PFSK-1 (cell line): ENCODE results near the gene ZSCAN5A.

Experiments used
- FOXP2 ChIP-seq: optimal IDR thresholded peaks from 2 replicates; pipeline ENCODE3; 2011; ENCODE audit warnings: borderline replicate concordance, control low read depth, inconsistent platforms; ENCODE audit not compliant: insufficient read depth; ENCODE audit errors: extremely low read length, extremely low read depth
- POLR2AphosphoS5 ChIP-seq: IDR thresholded peaks from 2 replicates; pipeline ENCODE4 v1.6.1; 2012; ENCODE audit warnings: low read depth, mild to moderate bottlenecking, control low read depth, low read length, moderate library complexity
- REST ChIP-seq, 2 experiments: IDR thresholded peaks; 2 replicates each; pipeline versions ENCODE4 v1.6.1 to v1.8.0; 2011 to 2012; ENCODE audit warnings: low read depth in 2 of 2, low read length in 2 of 2, control low read depth in 1 of 2, inconsistent platforms in 1 of 2, mild to moderate bottlenecking in 1 of 2, moderate library complexity in 1 of 2; ENCODE audit not compliant: insufficient read depth in 1 of 2
- SIN3A ChIP-seq: IDR thresholded peaks from 2 replicates; pipeline ENCODE4 v1.6.1; 2012; ENCODE audit warnings: mild to moderate bottlenecking, low read length, moderate library complexity, borderline replicate concordance; ENCODE audit not compliant: insufficient read depth
- TAF1 ChIP-seq: IDR thresholded peaks from 2 replicates; pipeline ENCODE4 v1.6.1; 2012; ENCODE audit warnings: low read length, control low read depth, borderline replicate concordance; ENCODE audit not compliant: insufficient read depth

ZSCAN5A gene

DNA sequence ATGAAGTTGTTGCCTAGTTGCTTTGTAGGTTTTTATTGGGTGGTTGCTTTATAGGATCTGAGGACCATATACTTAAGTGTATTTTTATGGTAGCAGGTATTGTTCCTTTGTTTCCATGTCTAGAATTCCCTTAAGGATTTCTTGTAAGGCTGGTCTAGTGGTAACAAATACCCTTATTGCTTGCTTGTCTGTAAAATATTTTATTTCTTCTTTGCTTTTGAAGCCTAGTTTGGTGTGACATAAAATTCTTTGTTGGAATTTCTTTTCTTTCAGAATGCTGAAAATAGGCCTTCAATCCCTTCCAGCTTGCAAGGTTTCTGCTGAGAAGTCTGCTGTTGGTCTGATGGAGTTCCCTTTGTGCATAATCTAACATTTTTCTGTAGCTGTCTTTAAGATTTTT is 18.1 kb upstream of the ZSCAN5A start:
- TF ChIP-seq SIN3A (no peak), FOXP2 (no peak), POLR2AphosphoS5 (no peak)

- TF ChIP-seq POLR2AphosphoS5 (no peak), REST (IDR thresholded peaks at IDR 0.05; ENCODE audit: insufficient read depth in 1 of 2, low read depth in 2 of 2, low read length in 2 of 2) (no peak), TAF1 (no peak), FOXP2 (no peak), SIN3A (no peak)
Observed at GRCh38 chr19:56324436-56324835, 9.8 kb upstream of the ZSCAN5A start.

DNA sequence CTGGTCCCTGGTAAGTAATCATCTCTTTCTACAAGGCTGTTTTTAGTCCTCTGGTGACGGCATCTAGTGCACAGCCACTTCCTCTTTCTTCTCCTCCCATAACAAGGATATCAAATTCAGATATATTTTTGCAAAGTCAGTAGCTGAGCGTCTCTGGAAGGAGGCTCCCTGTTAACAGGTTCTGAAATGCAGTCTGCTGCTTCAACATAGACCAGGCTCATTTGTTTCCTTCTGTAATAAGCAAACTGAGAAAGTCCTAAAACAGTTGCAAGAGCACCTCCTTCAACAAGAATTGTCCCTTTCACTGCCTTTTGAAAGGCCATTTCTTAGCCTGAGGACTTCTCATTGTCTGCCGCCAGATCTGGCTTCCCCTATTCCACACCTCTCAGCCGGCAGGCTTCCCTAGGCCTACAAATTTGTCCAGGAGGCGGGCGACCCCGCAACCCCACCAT is 7.4 kb upstream of the ZSCAN5A start:
- TF ChIP-seq SIN3A, result no peak

- TF ChIP-seq SIN3A (no peak), TAF1 (no peak), POLR2AphosphoS5 (no peak)
Observed at GRCh38 chr19:56321254-56321988, 6.8 kb upstream of the ZSCAN5A start.

GRCh38 chr19:56319991-56320390 is 5.4 kb upstream of the ZSCAN5A start:
- TF ChIP-seq FOXP2, result no peak
- no peak for TF ChIP-seq POLR2AphosphoS5
- no peak for TF ChIP-seq TAF1
- no peak for TF ChIP-seq SIN3A
- no peak for TF ChIP-seq REST (IDR thresholded peaks at IDR 0.05; ENCODE audit: insufficient read depth in 1 of 2, low read depth in 2 of 2, low read length in 2 of 2)

DNA sequence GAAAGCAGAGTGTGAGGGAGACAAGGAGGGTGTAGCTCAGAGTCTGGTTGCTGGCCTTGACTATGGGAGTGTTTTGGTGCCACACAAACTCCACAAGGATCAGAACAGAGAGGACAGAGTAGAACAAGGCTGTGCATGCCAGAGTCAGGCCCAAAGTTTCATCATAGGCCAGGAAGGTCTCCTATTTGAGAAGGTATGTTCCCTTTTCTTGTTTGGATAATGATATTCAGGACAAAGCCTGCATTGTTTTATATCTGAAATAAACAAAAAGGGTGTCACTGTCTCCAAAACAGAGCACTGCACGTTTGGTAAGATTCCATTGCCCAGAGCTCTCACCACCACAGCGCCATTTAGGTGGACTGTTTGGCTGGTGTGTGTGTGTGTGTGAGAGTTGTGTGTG is 3.1 kb upstream of the ZSCAN5A start:
- TF ChIP-seq FOXP2 (no peak), POLR2AphosphoS5 (no peak), REST (IDR thresholded peaks at IDR 0.05; ENCODE audit: insufficient read depth in 1 of 2, low read depth in 2 of 2, low read length in 2 of 2) (no peak), SIN3A (no peak), TAF1 (no peak)

DNA sequence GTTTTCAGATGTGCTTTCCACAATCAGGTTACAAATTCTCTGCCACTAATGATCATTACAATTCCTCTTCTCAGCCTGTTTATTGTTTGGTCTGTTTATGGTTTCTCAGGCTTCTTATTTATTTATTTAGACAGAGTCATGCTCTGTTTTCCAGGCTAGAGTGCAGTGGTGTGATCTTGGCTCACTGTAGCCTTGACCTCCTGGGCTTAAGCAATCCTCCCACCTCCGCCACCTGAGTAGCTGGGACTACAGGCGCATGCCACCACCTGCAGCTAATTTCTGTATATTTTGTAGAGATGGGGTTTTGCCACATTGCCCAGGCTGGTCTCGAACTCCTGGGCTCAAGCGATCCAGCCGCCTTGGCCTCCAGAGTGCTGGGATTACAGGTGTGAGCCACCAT is 2.1 kb upstream of the ZSCAN5A start:
- no peak for TF ChIP-seq SIN3A
- no peak for TF ChIP-seq REST (IDR thresholded peaks at IDR 0.05; ENCODE audit: insufficient read depth in 1 of 2, low read depth in 2 of 2, low read length in 2 of 2)
- TF ChIP-seq TAF1, result no peak
- no peak for TF ChIP-seq POLR2AphosphoS5
